IPS-15b (cell line): ENCODE measurements around the gene ANGPTL2.

Experiments
- H3K27me3 ChIP-seq: one replicate; pipeline ENCODE4 v1.6.1; 2013; ENCODE audit warnings: low read length; ENCODE audit not compliant: control insufficient read depth, insufficient read depth
- H3K36me3 ChIP-seq: one replicate; pipeline ENCODE4 v1.6.1; 2013; ENCODE audit warnings: low read length; ENCODE audit not compliant: control insufficient read depth, insufficient read depth
- H3K4me1 ChIP-seq: one replicate; pipeline ENCODE4 v1.6.1; 2013; ENCODE audit warnings: mild to moderate bottlenecking, low read length; ENCODE audit not compliant: control insufficient read depth, insufficient read depth
- H3K4me3 ChIP-seq: one replicate; pipeline ENCODE4 v1.5.1; 2013; ENCODE audit warnings: low read depth, low read length
- H3K9ac ChIP-seq: one replicate; pipeline ENCODE4 v1.6.1; 2013; ENCODE audit warnings: low read depth, mild to moderate bottlenecking, low read length
- H3K9me3 ChIP-seq: one replicate; pipeline ENCODE4 v1.6.1; 2013; ENCODE audit warnings: mild to moderate bottlenecking, low read length; ENCODE audit not compliant: control insufficient read depth, insufficient read depth

Gene ANGPTL2

GRCh38 chr9:127083138-127083980 lies 39.1 kb downstream of the ANGPTL2 start:
- no peaks in the 10 kb centered on the region for H3K4me1 ChIP-seq
- no peaks in the 10 kb centered on the region for H3K9me3 ChIP-seq
- no peaks in the 10 kb centered on the region for H3K36me3 ChIP-seq
- no peak overlapping the region for H3K9ac ChIP-seq
- H3K4me3 ChIP-seq, result no peak overlapping the region
- H3K27me3 ChIP-seq, result no peaks in the 10 kb centered on the region

- Histone ChIP-seq H3K4me3 (no peak overlapping the region), H3K9ac (no peak overlapping the region), H3K36me3 (no peaks in the 10 kb centered on the region), H3K9me3 (no peaks in the 10 kb centered on the region), H3K4me1 (peaks cover 9% of the 10 kb centered on the region), H3K27me3 (no peaks in the 10 kb centered on the region)
Measured at GRCh38 chr9:127081250-127082185, 40.9 kb downstream of the ANGPTL2 start.

GRCh38 chr9:127079446-127080140 lies 42.8 kb downstream of the ANGPTL2 start:
- Histone ChIP-seq H3K36me3 (no peaks in the 10 kb centered on the region), H3K27me3 (no peaks in the 10 kb centered on the region)

GRCh38 chr9:127078988-127079387 lies 43.4 kb downstream of the ANGPTL2 start:
- Histone ChIP-seq H3K9me3 (no peaks in the 10 kb centered on the region), H3K36me3 (no peaks in the 10 kb centered on the region), H3K4me3 (no peak overlapping the region), H3K4me1 (peaks cover 29% of the 10 kb centered on the region), H3K27me3 (no peaks in the 10 kb centered on the region), H3K9ac (no peak overlapping the region)

More at GRCh38 chr9:127079446-127080140, 42.8 kb downstream of the ANGPTL2 start:
- H3K4me3 ChIP-seq, result no peak overlapping the region
- H3K4me1 ChIP-seq, result peaks cover 24% of the 10 kb centered on the region
- H3K9ac ChIP-seq, result no peak overlapping the region
- H3K9me3 ChIP-seq, result no peaks in the 10 kb centered on the region

- Histone ChIP-seq H3K4me1 (peaks cover 29% of the 10 kb centered on the region), H3K4me3 (no peak overlapping the region), H3K9ac (no peak overlapping the region), H3K9me3 (no peaks in the 10 kb centered on the region), H3K36me3 (no peaks in the 10 kb centered on the region), H3K27me3 (no peaks in the 10 kb centered on the region)
Measured at GRCh38 chr9:127078336-127078735, 44.1 kb downstream of the ANGPTL2 start.

- Histone ChIP-seq H3K27me3 (no peaks in the 10 kb centered on the region), H3K4me3 (no peak overlapping the region), H3K9ac (no peak overlapping the region), H3K36me3 (no peaks in the 10 kb centered on the region), H3K4me1 (peaks cover 29% of the 10 kb centered on the region), H3K9me3 (no peaks in the 10 kb centered on the region)
Measured at GRCh38 chr9:127077644-127077946, 44.8 kb downstream of the ANGPTL2 start.

- Histone ChIP-seq H3K36me3 (no peaks in the 10 kb centered on the region), H3K27me3 (no peaks in the 10 kb centered on the region), H3K4me1 (peaks cover 29% of the 10 kb centered on the region), H3K9me3 (no peaks in the 10 kb centered on the region), H3K9ac (no peak overlapping the region), H3K4me3 (no peak overlapping the region)
Measured at GRCh38 chr9:127076860-127077643, 45.4 kb downstream of the ANGPTL2 start.

GRCh38 chr9:127075624-127076372 lies 46.6 kb downstream of the ANGPTL2 start:
- no peaks in the 10 kb centered on the region for H3K27me3 ChIP-seq
- peaks cover 29% of the 10 kb centered on the region for H3K4me1 ChIP-seq
- no peaks in the 10 kb centered on the region for H3K36me3 ChIP-seq
- no peak overlapping the region for H3K9ac ChIP-seq
- H3K4me3 ChIP-seq, result no peak overlapping the region
- no peaks in the 10 kb centered on the region for H3K9me3 ChIP-seq

- H3K36me3 ChIP-seq, result no peaks in the 10 kb centered on the region
- H3K4me3 ChIP-seq, result no peak overlapping the region
Measured at GRCh38 chr9:127074561-127075548, 47.6 kb downstream of the ANGPTL2 start.

More at GRCh38 chr9:127074561-127075548, 47.6 kb downstream of the ANGPTL2 start:
- Histone ChIP-seq H3K9me3 (no peaks in the 10 kb centered on the region), H3K27me3 (no peaks in the 10 kb centered on the region), H3K9ac (no peak overlapping the region), H3K4me1 (peaks cover 29% of the 10 kb centered on the region)
